GM18907 (cell line): ENCODE results near the gene HERC4.
"Not testable (repeated sequence)": the region's sequence is repeated elsewhere in the genome, so short reads cannot be mapped to it uniquely, and the experiment has no call there.

Source experiments
- ATAC-seq: cut with Tn5 transposase; IDR thresholded peaks from one replicate; pipeline ENCODE4 v1.9.1; 2021; ENCODE audit warnings: mild to moderate bottlenecking, moderate library complexity; ENCODE audit not compliant: unreplicated experiment

HERC4 gene

DNA sequence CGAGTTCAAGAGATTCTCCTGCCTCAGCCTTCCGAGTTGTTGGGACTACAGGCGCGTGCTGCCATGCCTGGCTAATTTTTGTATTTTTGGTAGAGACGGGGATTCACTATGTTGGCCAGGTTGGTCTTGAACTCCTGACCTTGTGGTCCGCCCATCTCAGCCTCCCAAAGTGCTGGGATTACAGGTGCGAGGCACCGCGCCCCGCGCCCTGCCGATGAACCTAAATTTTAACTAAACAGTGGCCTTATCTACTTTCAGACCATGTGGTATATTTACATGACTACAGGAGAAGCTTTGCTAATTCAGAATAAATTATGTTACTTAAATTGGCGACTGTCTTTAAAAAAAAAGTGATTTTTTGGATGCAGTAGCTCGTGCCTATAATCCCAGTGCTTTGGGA lies 181.4 kb downstream of the HERC4 start:
- ATAC-seq: no peak

GRCh38 chr10:67884842-67885670 lies 190.0 kb downstream of the HERC4 start:
- peak; percentile 74 for ATAC-seq

- ATAC-seq: peak; percentile 90
These were observed 190.7 kb downstream of the HERC4 start, which contains the start of gene SIRT1 for GRCh38 chr10:67884313-67884841. TSS of gene SIRT1 (plus strand) at chr10:67884656. CDS start at chr10:67884722, 66 bp downstream.

GRCh38 chr10:67883710-67884312 lies 191.3 kb downstream of the HERC4 start:
- no peak for ATAC-seq

DNA sequence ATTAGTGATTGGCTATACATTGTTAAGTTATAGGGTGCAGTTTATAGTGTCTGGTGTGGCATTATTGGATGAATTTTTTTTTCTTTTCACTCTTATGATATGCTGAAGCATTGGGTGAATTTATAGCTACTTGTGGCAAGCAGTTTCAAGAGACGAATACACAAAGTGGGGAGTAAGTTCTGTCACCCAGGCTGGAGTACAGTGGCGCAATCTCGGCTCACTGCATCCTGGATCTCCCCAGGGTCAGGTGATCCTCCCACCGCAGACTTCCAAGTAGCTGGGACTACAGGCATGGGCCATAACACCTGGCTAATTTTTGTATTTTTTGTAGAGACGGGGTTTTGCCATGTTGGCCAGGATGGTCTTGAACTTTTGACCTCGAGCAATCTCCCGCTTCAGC lies 196.9 kb downstream of the HERC4 start:
- ATAC-seq: no peak

- ATAC-seq: not testable (repeated sequence)
These were observed 197.7 kb downstream of the HERC4 start for GRCh38 chr10:67877421-67877820.

GRCh38 chr10:67875340-67876238 lies 199.5 kb downstream of the HERC4 start:
- ATAC-seq: no peak
